HuH-7 (cell line): ENCODE results near the gene ANXA1.

Experiments used
- DNase-seq: peaks from one replicate; pipeline ENCODE4 v3.0.0; 2011; ENCODE audit warnings: low spot score

The ANXA1 gene, protein sequence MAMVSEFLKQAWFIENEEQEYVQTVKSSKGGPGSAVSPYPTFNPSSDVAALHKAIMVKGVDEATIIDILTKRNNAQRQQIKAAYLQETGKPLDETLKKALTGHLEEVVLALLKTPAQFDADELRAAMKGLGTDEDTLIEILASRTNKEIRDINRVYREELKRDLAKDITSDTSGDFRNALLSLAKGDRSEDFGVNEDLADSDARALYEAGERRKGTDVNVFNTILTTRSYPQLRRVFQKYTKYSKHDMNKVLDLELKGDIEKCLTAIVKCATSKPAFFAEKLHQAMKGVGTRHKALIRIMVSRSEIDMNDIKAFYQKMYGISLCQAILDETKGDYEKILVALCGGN

DNA sequence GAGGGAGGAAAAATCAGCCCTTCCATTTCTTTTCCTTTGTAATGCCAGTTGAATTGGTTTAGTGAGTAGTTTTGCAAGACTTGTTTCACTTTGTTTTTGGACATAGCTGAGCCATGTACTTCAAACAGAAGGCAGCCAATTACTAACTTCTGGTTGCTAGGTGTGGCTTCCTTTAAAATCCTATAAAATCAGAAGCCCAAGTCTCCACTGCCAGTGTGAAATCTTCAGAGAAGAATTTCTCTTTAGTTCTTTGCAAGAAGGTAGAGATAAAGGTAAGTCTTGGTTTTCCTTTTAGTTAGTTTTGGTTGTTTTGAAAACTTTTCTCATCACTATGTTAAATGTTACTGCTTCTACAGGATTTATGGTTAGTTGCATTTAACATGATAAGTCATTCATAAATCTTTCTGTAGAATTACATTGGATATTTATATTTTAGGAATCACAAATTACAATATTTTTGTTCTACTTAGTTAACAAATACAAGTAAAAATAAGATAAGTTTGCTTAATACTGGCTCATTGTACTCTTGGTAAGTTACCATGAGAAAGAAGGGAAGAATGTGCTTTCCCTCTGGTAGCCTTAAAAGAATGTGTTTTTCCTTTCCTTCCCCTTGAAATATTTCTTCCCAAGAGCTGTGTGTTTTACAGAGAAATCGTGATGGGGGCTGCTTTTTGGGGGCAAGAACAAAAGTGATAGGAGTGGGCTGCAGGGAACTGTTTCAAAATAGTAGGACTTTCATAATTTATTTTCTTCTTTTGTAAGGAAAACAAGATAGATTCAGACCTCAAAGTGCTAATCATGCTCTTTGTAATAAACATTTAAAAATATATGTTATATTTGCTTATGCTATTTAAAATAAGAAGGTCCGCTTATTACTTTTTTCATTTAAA is at the start of gene ANXA1:
Gene ANXA1, plus strand, starts transcription at position 213 of the 890 bp plus-strand sequence. CDS start 6,671 bp downstream, outside the sequence.
- DNase-seq: no peak

DNA sequence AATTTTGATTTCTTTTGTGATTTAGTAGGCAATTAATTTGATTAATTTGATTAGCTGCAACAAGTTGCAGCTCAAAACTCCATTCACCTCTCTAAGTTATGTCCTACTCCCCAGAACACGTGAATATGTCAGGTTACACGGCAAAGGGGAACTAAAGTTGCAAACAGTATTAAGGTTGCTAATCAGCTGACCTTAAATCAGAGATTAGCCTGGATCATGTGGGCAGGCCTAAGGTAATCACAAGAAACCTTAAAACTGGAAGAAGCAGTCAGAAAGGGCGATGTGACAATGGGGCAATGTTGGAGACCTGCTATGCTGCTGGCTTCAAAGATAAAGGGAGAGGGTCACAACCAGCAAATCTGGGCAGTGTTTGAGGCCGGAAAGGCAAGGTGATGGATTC is 47.3 kb upstream of the ANXA1 start:
- no peak for DNase-seq

DNA sequence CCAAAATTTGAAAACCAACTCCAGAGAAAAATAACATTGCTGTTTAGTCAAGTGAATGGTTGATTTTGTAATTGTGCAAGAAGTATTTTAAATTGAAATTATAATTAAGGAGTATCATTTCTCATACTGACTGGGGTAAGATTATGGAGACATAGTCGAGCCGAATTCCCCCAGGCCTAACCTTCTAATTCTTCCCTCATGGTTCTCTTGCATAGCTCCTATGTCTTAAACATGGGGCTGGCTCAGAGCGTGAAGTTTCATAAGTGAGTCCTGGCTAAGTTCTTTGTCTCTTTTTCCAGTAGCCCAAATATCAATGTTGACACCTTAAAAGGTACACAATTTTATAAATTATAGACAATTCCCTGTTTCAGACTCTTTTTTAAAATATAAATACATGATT is 46.7 kb upstream of the ANXA1 start:
- DNase-seq: no peak

DNA sequence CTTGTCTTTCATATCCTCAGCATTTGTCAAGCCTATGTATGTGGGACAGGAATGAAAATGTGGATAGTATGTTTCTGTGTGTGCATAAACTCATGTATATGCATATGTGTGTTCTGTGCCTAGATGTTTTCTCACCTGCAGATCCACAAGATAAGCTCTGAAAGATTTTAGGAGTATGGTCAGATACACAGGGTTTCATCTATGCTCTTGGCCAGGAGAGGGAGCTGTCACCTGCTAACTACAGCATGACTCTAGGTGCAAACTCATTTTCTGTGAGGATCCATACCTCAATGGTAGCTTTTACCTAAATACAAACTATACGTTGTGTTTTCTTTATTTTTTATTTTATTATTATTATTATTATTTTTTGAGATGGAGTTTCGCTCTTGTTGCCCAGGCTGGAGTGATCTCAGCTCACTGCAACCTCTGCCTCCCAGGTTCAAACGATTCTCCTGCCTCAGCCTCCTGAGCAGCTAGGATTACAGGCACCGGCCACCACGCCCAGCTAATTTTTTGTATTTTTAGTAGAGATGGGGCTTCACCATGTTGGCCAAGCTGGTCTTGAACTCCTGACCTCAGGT is 44.1 kb upstream of the ANXA1 start:
- peak; percentile 40 for DNase-seq

DNA sequence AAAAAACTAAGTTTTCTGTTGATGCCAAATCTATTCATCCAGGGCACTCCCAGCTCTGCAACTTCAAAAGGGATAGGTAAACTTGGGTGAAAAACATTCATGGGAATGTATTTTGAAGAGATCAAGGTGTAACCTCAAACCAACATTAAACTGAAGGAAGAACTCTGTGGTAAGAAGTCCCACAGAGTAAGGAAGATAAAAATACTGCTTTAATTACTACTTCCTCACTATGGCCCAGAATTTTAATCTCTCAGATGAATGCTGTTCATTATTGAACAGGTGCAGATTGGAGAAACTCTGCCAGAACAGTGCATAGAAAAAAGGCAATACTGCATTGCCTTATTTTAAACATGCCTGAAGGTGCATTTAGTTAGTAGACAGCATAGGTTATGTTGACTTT is 37.6 kb upstream of the ANXA1 start:
- DNase-seq: no peak

DNA sequence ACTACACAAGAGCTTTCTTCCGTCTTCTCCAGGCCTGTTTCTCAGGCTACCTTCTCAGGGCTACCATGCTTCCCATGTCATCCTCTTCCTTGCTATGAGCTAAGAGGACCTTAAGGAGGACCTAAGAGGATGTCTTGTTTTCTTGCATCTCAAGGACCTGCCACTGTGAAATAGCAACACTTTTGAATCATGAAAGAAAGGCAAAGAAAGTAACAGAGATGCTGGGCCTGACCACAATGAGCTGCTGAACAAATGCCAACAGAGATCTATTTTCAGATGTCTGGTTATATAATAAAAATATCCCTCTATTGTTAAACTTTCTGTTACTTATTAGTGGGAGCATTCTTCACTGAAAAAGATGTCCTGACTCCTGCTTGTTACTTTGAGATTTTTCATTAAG is 36.7 kb upstream of the ANXA1 start:
- no peak for DNase-seq

DNA sequence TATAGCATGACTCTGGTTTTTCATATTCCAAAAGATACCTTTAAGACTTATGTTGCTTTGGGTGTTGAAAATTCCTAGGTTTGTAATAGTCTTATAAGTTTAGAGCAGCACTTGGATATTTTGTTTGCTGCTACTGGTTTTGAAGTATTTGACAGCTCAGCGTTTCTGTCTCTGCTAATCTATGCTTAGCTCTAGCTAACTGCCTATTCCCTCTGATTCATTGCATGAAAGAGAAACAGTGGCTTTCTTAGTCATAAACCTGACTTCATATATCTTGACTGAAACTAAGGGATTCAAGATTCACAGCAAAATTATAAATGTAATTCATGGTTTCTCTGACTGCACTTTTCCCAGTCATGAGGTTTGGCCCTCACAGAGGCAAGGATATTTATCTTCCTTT is 35.6 kb upstream of the ANXA1 start:
- no peak for DNase-seq

DNA sequence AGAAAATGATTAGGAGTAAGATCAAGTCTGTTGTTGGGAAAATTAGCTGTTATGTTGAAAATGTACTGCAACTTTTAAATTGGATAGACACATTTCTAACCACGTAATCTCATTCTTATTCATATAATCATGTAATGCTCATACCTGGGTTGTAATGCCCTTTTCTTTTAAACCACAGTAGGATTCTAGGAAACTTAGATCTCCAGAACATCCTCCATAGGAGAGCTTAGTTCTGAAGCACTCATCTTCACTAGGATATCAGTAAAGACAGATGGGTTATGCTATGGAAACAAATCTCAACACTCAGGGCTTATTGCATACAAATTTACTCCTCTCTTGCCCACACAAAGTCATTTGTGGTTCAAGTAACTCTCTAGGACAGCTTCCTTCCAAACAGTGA is 34.8 kb upstream of the ANXA1 start:
- no peak for DNase-seq

DNA sequence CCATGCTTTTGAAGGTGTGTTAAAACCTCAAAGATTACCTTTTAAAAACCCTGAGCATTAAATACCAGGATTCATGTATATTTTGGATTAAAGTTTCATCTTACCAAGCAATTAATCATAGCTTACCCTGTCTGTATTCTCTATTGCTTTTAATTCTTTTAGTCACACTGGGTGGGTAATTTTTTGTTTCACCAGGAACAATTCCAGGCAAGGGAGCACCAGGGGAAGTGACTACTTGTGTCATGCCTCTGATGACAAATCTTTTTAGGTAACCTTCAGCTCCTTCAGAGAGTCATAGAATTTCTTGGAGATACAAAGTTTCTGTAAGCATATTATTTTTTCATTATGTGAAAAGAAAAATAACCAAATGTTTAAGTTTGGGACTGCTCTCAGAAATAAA is 33.4 kb upstream of the ANXA1 start:
- DNase-seq: no peak

DNA sequence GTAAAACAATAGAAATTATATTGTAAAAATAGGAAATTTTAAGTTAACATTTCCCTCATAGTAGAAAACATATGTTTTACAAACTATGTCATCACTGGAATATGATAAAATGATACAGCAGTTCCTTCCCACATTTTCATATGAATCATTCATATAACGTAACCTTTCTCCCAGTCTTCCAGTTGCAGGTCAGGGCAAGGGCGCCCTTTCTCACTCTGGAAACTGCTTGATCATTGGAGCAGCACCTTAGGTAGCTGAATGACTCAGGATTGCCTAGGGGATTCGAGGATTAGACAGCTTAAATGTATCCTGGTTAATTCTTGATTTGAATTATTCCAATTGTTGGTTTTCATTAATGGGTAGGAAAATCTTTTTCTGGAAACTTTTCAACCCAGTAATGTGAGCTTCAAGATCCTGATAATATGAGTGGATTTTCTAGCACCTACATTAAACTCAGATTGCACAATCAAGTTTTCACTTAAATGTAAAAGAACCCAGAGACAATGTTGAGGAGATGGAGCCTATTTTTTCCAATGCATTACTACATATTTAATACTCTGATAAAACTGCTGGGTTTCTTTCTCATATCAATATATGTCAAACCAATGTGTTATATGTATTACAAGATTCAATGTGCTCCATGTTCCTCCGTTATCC is 32.6 kb upstream of the ANXA1 start:
- DNase-seq: no peak

DNA sequence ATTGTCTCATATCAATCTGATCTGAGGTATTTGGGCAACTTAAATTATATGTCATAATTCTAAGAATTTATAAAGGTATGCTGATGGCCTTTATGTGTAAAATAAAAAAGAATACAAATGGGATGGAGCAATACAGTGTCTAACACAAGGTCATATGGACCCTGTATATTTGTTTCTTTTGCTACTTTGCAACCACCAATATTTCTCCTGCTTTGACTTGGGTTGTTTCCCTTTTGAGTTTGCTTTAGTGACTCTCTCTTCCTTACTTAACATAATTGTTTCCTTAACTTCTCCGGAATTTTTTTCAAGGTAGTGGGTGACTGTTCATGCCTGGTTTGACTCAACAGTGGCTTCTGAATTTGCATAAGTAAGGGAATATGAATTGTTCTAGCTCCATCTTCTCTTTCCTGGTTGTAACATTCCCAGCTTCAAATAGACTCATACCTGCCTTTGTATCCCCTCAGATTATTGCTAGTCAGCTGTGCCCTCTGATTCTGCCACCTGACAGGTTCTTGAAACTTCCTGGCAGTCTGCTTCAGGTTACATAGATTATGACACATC is 30.2 kb upstream of the ANXA1 start:
- no peak for DNase-seq

DNA sequence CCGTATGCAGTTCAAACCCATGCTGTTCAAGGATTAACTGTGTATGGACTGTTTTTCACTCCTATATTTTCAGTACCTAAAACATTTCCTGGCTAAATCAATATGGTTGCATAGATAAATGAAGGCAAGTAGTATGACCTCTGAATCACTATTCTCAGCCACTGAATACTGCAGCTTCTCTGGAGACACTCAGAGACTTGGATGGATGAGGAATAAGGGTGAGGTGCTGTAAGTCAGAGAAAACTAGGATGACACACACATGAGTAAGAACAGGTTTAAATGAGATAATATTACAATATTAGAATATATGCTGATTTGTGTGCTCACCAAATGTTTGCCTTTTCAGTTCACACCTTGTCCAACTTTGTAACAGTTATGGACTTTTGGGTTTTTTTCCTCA is 26.0 kb upstream of the ANXA1 start:
- no peak for DNase-seq

DNA sequence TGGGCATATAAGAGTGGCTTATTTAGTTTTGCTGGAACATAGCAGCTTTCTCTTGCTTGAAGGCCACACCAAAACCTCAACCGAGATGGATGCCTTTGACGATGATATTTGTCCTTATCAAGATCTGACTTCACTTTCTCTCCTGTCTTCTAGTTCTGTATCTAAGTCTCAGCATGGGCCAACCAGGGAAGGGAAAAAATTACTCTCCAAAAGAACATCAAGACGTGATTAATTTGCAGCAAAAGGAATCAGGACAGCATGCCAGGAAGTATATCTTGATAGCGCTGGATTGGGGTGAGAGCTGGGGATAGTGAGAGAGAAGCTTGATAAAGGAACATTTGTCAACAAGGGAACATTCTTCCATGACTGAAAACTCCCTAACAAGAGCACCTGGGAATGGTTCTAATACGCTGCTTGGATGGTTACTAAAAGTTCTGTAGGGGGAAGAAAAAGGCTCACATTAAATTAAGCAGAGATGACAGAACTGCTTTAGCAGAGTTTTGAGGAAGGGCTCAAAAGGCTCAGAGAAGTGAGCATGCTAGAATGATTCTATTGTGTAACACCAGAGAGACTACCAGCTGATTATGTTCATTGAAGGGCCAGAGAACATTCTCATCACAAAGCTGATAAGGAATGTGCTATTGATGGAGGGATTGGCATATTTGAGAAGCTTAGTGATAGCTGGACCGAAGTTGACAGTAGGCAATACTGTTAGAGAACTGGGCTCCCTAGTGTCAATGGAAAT is 21.6 kb upstream of the ANXA1 start:
- no peak for DNase-seq

DNA sequence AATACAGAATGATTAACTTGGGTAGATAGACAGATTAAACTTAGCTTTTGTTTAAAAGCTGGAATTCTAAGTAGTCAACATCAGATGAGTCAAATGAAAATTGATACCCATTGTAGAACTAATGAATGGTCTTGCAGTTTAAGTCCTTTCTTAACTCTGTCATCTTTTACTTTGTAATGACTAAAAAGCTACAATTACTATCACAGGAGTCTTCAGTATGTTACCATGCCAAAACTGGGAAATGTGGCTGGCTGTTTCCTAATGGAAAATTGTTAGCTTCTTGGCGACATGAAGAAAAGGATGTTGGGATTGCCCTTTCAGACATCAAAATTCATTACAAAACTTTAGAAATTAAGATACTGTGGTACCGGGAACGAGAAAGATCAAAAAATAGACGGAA is 20.2 kb upstream of the ANXA1 start:
- DNase-seq: no peak

DNA sequence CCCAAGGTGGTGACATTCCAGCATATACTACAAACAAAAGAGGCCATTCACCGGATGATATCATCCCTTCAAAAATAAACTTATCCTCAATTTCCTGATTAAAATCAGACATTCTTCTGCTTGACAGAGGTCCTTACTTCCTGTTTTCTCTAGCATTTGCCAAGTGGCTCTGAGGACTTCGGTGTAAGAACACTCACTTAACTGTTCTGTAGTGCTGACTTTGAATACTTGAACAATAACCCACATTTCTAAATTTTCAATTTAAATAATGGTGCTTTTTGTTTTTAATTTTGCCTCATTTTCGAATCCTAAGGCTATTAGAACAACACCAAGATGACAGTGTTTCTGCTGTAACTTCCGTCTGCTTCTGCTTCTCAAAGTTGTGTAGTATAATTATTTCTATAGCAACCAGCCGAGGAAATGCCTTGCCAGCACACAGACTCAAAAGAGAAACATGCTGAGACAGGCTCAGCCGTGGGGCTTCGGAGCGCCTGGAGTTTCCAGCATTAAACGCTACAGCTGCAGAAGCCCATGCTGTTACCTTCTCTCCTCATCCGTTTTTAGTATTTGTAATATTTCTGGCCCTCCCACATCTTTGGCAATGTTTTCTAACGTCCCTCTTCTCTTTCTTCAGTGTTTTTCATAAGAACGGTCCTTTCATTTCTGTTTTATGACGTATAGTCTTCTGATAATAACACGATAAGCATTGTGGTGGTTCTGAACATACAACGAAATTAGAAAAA is 19.5 kb upstream of the ANXA1 start:
- no peak for DNase-seq

DNA sequence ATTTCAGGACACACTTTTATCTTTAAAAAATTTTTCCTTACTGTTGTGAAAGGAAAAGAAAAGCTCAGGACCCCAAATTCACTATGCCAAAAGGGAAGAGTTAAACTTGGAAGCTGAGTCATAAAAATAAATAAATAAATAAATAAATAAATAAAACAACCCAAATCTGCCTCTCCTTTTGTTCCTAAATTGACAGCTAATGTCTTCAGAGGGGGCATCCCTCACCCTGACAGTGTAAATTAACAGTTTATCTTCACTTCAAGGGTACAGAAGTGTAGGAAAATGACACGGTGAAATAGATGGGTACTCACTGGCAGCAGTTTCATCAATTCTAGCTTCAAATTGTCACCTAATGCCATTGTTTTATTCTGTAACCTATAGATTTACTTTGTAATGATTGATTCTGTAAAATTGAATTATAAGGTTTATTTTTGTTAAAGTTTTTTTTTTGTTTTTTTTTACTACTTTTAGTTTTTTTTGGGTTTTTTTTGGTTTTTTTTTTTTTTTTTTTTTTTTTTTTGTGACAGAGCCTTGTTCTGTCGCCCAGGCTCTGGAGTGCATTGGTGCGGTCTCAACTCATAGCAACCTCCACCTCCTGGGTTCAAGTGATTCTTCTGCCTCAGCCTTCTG is 18.5 kb upstream of the ANXA1 start:
- DNase-seq: no peak

DNA sequence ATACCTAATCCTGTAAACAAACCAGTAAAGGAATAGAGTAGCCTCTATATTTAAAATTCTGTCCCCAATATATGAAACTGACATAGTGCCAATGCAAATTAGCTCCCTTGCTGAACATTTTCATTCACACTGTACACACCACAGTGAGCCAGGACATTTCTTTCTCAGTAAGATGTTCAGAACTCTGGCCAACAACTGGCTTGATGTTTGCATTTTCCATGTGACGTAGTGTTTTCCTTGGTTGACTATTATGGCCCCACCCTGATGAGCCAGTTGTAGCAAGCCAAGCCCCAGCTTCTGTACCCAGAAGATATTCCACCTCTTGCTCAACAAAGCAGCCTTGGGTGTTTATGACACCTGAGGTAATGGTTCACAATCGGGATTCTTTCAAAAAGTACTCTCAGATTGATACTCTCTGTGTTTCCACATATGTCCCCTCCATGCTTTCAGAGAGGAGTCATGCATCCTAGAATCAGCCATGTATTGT is 17.7 kb upstream of the ANXA1 start:
- peak; percentile 8 for DNase-seq

DNA sequence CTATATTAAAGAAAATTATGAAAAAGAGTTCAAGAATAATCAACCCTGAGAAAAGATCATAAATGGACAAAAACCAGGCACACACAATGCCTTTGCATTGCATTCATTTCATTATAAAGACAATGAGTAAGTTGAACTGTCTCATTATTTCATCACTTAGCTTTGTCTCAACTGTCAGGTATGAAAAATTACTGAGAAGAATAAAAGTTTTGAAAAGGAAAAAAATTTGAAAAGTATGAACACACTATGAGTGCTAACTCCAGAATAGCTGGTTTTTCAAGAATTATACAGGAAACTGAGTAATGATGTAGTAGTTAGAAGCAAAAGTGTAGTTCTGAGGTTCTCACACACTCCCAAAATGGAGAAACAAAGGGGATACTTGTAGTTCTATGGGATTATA is 16.3 kb upstream of the ANXA1 start:
- DNase-seq: no peak

DNA sequence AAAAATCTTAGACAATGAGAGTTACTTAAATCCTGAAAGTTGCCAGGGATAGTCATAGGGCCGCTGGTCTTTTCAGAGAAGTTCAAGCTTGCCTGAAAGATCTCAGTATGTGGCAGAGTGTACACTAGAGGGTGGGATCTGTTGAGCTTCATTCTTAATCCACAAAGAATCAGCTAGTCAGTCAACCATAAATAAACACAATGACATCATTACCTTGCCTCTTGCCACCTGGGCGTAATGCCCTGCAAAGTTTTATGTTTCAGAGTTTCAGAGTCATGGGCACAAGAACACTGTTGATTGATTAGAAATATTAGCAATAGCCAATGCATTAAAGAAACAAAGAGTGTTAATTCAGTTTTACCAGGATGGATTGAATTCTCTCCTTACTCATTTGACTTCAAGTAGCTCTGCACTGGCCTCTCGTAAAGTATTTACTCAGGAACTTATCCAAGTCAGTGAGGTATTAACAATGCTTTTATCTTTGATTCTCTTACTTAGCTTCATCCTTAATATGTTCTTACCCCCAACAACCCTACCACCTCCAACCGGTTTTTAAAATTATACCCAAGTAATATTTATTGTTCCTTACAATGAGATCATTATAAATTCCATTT is 14.3 kb upstream of the ANXA1 start:
- no peak for DNase-seq

DNA sequence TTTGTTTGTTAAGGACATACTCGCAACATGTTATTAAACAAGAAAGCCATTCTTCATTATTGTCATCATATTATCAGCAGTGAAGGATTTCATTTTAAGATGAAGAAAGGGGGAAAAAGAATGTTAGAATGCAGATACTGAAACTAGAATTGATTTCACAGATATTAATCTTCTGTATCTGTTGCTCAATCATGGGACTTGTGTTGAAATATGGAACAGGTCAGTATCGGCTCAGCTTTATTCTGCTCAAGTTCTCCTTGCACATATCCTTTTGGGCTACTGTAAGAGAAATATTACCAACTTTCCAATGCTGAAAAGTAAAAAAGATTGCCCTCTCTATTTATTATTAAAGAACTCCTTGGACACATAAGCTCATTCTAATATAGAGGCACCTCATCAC is 13.8 kb upstream of the ANXA1 start:
- no peak for DNase-seq
